ENCODE measurements around the gene PNMA8A. TPM values are rescaled to one million over a fixed set of nuclear protein-coding genes. Genes with fewer than 3 reads are reported as not detected.
A peak's percentile ranks its signal among the peaks of the same experiment; 100 is the strongest.

PNMA8A gene
- total RNA-seq, 2 donors from 2014 or later = 17.3 to 32.5 TPM

GRCh38 chr19:46481223-46481848, 10.0 kb upstream of the PNMA8A start:
- TF ChIP-seq CTCF (conservative IDR thresholded peaks at IDR 0.05) = no peak
- peaks cover 3% of the 10 kb centered on the region for H3K4me1 Mint-ChIP-seq
- no peaks in the 10 kb centered on the region for H3K36me3 Mint-ChIP-seq (ENCODE audit: low read depth)
- no peak overlapping the region for H3K27ac Mint-ChIP-seq
- H3K27me3 Mint-ChIP-seq (ENCODE audit: insufficient read depth) = peaks cover 1% of the 10 kb centered on the region
- Histone ChIP-seq H3K4me3 (ENCODE audit: low read length) (no peak overlapping the region), H3K9me3 (ENCODE audit: control insufficient read depth, low read length) (no peaks in the 10 kb centered on the region), H3K9ac (ENCODE audit: extremely low read depth, low read length, poor library complexity, severe bottlenecking) (no peak overlapping the region), H3K27me3 (ENCODE audit: control insufficient read depth, insufficient read depth, low read length, poor library complexity, severe bottlenecking) (no peaks in the 10 kb centered on the region), H3K4me1 (ENCODE audit: control insufficient read depth, insufficient read depth, low read length) (no peaks in the 10 kb centered on the region), H3K27ac (ENCODE audit: low read depth, low read length) (peak overlapping the region; percentile 76), H3K36me3 (ENCODE audit: control insufficient read depth, insufficient read depth, low read length) (no peaks in the 10 kb centered on the region)
- 90 to 93% methylated on average over 12 to 16 of the region's 16 CpGs for WGBS, 2 experiments (ENCODE audit: insufficient coverage in 1 of 2, insufficient read length in 1 of 2)
- H3K4me3 Mint-ChIP-seq = no peak overlapping the region
- DNase-seq = no peak
- no peaks in the 10 kb centered on the region for H3K9me3 Mint-ChIP-seq

- Histone ChIP-seq H3K9me3 (ENCODE audit: control insufficient read depth, low read length) (no peaks in the 10 kb centered on the region), H3K27ac (ENCODE audit: low read depth, low read length) (peak overlapping the region; percentile 76), H3K4me1 (ENCODE audit: control insufficient read depth, insufficient read depth, low read length) (no peaks in the 10 kb centered on the region), H3K9ac (ENCODE audit: extremely low read depth, low read length, poor library complexity, severe bottlenecking) (no peak overlapping the region), H3K27me3 (ENCODE audit: control insufficient read depth, insufficient read depth, low read length, poor library complexity, severe bottlenecking) (no peaks in the 10 kb centered on the region), H3K36me3 (ENCODE audit: control insufficient read depth, insufficient read depth, low read length) (no peaks in the 10 kb centered on the region), H3K4me3 (ENCODE audit: low read length) (no peak overlapping the region)
- Mint-ChIP-seq H3K9me3 (no peaks in the 10 kb centered on the region), H3K4me1 (peaks cover 3% of the 10 kb centered on the region), H3K27me3 (ENCODE audit: insufficient read depth) (no peaks in the 10 kb centered on the region), H3K36me3 (ENCODE audit: low read depth) (no peaks in the 10 kb centered on the region), H3K27ac (no peak overlapping the region), H3K4me3 (no peak overlapping the region)
- WGBS, 2 experiments (ENCODE audit: insufficient coverage in 1 of 2, insufficient read length in 1 of 2) = 53 to 69% methylated on average over 4 to 10 of the region's 12 CpGs
- no peak for TF ChIP-seq CTCF (conservative IDR thresholded peaks at IDR 0.05)
- peak; percentile 58 for DNase-seq
Measured at GRCh38 chr19:46480415-46480814, 9.1 kb upstream of the PNMA8A start.

GRCh38 chr19:46478356-46478986, 7.1 kb upstream of the PNMA8A start:
- no peak overlapping the region for H3K4me3 Mint-ChIP-seq

More at GRCh38 chr19:46478356-46478986, 7.1 kb upstream of the PNMA8A start:
- Mint-ChIP-seq H3K9me3 (no peaks in the 10 kb centered on the region), H3K4me1 (peaks cover 3% of the 10 kb centered on the region), H3K36me3 (ENCODE audit: low read depth) (no peaks in the 10 kb centered on the region), H3K27me3 (ENCODE audit: insufficient read depth) (no peaks in the 10 kb centered on the region), H3K27ac (no peak overlapping the region)
- WGBS, 2 experiments (ENCODE audit: insufficient coverage in 1 of 2, insufficient read length in 1 of 2) = 36 to 45% methylated on average over 3 of the region's 4 CpGs
- H3K27ac ChIP-seq (ENCODE audit: low read depth, low read length) = no peak overlapping the region
- no peak overlapping the region for H3K4me3 ChIP-seq (ENCODE audit: low read length)
- no peaks in the 10 kb centered on the region for H3K36me3 ChIP-seq (ENCODE audit: control insufficient read depth, insufficient read depth, low read length)
- H3K9me3 ChIP-seq (ENCODE audit: control insufficient read depth, low read length) = no peaks in the 10 kb centered on the region
- H3K4me1 ChIP-seq (ENCODE audit: control insufficient read depth, insufficient read depth, low read length) = no peaks in the 10 kb centered on the region
- no peaks in the 10 kb centered on the region for H3K27me3 ChIP-seq (ENCODE audit: control insufficient read depth, insufficient read depth, low read length, poor library complexity, severe bottlenecking)
- no peak for TF ChIP-seq CTCF (conservative IDR thresholded peaks at IDR 0.05)
- H3K9ac ChIP-seq (ENCODE audit: extremely low read depth, low read length, poor library complexity, severe bottlenecking) = no peak overlapping the region
- DNase-seq = peak; percentile 68
